HG03039 (cell line): ENCODE measurements around the gene TM9SF1.
"Not testable (repeated sequence)": the region's sequence is repeated elsewhere in the genome, so short reads cannot be mapped to it uniquely, and the experiment has no call there.

Experiments
- ATAC-seq: cut with Tn5 transposase; IDR thresholded peaks from one replicate; pipeline ENCODE4 v1.9.1; 2021; ENCODE audit warnings: mild to moderate bottlenecking, moderate library complexity; ENCODE audit not compliant: unreplicated experiment

The TM9SF1 gene

DNA sequence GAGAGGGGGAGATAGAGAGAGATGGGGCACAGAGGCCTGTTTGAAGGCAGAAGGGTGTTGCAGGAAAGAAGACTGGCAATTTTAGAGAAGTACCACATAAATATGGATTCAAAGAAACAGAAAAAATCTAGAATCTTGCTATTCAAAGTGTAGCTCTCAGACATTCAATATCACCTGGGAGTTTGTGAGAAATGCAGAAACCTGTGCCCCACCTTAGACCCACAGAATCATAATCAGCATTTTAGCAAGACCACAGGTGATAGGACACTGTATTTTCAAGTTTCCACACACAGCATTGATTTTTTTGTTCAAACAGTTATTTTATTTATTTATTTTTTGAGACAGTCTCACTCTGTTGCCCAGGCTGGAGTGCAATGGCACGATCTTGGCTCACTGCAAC, 33.7 kb upstream of the TM9SF1 start:
- no peak for ATAC-seq

DNA sequence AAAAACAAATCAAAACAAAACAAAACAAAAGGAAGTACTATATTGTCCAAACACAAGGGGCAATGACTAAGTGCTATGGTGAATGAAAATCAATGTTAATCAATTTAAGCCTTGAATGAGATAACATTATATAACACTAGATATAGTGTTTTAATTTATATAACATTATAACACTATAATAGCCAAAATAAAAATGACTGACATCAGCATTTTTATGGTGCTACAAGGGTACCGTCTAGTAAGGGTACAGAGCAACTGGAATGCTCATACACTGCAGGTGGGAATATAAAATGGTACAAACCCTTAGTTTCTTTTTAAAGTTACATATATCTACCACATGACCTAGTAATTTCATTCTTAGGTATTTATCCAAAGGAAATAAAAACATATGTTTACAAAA, 31.2 kb upstream of the TM9SF1 start:
- ATAC-seq: no peak

DNA sequence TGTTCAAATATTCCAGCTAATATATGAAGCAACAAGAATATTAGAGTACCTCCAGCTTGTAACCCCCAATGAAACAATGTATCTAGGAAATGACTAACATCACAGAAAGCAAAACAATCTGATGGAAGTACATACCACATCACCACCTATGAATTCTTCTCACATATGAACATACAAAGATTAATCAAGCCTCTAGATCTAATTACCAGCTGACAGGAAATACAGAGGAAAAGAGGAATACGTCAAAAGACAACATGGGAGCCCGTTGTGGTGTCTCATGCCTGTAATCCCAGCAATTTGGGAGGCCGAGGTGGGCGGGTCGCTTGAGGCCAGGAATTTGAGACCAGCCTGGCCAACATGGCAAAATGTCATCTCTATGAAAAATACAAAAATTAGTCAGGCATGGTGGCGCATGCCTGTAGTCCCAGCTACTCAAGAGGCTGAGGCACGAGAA, 29.4 kb upstream of the TM9SF1 start:
- ATAC-seq: no peak

DNA sequence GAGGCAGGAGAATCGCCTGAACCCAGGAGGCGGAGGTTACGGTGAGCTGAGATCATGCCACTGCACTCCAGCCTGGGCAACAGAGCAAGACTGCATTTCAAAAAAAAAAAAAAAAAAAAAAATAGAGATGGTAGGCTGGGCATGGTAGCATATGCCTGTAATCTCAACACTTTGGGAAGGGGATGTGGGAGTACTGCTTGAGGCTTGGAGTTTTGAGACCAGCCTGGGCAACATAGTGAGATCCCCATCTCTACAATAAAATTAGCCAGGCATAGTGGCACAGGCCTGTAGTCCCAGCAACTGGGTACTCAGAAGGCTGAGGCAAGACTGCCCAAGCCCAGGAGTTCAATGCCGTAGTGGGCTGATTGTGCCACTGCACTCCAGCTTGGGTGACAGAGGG, 27.7 kb upstream of the TM9SF1 start:
- ATAC-seq: not testable (repeated sequence)

DNA sequence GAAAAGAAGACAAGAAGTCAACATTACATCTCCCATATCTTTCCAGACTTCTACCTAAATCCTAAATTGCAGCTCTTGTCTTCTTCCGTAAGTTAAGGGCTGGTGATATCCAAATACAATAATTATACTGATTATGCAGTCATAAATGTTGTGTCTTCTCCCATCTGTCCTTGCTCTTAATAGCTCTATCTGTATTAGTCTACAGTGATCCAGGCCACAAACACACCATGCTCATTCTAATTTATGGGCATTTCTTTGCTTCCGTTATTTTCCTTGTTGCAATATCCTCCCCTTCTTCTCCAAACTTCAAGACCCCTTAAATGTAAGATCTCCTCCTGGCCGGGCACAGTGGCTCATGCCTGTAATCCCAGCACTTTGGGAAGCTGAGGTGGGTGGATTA, 24.3 kb upstream of the TM9SF1 start:
- no peak for ATAC-seq

DNA sequence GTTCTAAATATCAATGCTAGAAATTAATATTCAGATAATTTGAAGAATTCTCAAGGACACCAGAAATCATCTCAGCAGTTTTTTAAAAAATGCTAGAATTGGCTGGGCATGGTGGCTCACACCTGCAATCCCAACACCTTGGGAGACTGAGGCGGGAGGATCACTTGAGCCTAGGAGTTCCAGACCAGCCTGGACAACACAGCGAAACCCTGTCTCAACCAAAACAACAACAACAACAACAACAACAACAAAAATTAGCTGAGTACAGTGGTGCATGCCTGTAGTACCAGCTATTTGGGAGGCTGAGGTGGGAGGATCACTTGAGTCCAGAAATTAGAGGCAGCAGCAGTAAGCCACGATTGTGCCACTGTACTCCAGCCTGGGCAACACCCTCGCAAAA, 23.8 kb upstream of the TM9SF1 start:
- ATAC-seq: no peak

DNA sequence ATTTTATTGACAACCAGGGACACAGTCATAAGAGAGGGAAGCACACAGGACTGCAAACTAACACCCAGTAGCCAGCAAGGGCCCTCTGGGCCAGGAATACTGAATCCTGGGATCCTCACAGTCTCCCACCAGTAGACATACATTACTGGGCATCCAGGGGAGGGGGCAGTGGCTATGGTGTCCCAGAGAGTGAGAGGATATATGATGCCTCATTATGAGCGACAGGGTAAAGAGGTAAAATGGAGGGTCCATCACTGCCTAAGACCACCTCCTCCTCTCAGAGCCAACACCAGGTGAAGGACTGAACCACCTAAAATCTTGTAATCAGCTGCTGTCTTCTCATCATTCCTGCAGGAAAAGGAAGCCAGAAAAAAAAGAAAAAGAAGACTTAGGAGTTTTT, 21.6 kb upstream of the TM9SF1 start:
- not testable (repeated sequence) for ATAC-seq

DNA sequence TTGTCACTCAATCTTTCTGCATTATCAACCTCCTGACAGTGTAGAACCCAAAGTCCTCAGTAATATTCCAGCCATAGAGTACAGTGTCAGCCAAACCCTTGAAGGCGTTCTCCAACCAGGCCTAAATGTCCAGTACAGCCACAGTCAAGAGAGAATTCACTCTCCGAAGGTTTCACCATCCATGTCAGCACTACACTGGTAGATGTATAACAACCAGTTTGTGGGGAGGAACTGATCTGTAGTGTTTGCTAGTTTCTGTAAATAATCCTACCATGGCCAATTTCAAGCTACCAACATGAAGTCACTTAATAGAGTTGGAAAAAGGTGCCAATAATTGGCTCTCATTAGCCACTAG, 21.1 kb upstream of the TM9SF1 start:
- ATAC-seq: no peak

DNA sequence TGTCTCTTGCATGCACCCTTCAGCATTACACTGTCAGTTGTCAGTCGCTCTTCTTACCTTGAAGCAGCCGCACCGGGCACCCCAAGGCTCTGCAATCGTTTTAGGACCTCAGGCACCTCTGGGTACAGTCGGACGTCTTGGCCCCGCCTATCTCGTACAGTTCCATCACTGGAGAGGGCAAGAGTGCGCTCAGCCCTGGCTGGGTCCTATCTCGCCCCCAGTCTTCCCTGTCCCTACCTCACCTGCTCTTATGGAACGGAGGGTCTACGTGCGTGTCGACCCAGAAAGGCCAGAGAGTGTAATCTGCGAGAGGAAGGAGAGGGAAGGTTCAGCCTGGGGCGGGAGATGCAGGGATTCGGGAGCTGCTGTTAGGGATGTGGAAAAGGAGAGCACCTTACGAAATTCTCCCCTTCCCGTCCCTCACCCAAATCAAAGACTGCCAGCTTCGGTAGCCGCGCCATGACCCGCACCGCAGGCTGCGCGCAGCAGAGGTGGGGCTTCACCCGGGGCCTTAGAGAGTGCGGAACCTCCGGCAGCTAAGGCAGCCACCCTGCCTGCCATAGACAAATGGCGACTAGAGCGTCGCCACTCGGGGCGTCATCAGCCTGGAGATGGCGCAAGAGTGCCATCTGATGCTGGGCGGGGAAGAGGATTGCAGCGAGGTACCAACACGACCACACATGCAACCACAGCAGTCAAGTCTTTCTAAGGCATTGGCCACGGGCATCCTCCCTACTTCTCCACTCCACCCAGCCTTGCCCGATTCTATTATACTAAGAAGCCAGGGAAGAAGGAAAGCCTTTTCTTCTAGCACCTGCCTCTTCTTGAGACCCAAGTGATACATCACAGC, 20.5 kb upstream of the TM9SF1 start, which contains the start of gene MDP1:
MDP1 (minus strand) TSS at position 572 of the 850 bp plus-strand sequence; CDS start at position 461, 111 bp downstream.
- ATAC-seq: peak; percentile 55

DNA sequence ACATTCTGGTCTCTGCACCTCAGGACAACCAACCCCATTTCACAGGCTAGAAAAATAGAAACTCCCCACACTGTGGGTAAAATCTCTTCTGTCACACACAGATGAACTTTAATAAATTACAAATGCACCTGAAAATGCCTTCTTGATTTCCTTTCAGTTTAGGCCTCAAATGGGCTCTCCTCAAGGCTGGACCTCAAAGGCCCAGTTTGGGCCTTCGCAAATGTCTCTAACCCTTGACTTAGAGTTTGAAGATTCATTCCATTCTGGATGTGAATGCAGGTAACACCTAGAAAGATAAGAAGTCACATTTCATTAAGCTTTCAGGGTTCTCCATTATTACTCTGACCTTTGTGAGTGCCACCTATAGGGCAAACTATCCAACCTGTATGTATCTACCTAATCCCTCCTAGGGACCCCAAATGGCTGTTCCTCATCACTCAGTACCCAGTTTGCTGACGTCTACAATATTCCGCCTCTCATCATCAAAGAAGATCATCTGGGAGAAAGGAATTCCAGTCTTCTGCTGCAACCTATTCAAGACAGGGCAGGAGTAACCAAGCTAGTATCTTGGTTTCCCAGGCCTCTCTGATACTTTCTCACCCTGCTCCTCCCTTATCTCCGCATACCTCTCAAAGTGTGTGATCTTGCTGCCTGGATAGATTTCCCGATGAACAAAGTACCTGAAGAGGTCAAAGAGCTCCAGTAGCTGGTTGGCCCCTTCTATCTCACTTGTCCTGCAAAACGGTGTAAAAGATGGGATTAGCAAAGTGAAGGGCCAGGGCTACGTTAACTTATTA, 18.8 kb upstream of the TM9SF1 start:
- ATAC-seq: no peak

DNA sequence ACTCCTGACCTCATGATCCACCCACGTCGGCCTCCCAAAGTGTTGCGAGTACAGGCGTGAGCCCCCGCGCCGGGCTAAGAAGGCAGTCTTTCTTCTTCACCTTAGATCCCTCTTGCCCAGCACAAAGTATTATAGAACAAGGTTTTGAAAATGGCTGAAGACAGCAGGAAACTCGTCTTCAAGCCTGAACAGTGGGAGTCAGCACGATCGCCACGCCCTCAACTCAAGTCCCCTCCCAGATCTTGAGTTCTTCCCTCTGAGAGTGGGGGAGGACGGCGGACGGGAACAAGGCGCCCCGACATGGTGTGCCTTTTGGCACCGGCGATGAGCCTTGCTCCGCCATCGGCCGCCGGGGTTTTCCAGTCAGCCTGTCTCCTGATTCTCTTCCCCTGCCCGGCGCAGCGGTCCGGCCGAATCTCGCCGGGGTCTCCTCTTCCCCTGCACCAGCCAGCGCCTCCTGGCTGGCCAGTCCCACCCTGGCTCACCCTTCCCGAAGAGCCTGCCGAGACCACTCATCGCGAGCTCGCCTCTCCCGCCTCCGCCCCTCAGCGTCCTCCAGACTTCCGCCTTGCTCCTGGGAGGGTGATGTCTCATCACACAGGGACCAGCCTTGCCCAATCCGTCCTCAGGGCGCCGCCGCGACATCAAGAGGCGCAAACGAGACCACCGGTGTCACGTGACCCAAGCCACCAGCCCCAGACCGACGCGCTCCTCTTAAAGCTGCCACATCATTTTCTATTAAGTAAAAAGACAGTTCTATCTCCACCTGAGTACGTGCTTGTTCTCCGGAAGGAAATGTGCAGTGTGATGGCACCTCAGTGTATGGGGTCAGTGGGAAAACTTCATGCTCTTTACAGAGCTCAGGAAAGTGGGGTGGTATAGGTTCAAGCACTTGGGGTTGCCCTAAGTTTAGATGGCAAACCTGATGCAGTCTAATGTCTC, 18.0 kb upstream of the TM9SF1 start, which contains the start of gene CHMP4A:
CHMP4A (minus strand) TSS at position 565 of the 942 bp plus-strand sequence; CDS start at position 516, 49 bp downstream.
- peak; percentile 65 for ATAC-seq

DNA sequence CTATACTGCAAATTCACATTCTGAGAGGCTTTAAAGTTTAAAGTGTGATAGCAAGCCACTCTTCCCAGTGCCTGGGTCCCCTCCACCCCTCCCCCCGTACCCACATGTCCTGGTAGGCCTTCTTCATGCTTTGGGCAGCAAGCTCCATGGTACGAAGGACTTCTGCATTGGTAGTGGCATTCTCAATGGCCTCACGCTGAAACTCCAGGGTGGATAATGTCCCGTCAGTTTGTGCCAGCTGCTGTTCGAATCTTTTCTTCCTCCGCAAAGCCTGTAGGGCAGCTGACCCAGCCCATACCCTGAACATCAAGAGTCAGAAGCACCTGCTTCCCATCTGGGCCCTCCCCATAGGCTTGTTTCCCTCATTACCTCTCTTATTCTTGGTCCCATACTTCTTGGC, 16.1 kb upstream of the TM9SF1 start:
- no peak for ATAC-seq

DNA sequence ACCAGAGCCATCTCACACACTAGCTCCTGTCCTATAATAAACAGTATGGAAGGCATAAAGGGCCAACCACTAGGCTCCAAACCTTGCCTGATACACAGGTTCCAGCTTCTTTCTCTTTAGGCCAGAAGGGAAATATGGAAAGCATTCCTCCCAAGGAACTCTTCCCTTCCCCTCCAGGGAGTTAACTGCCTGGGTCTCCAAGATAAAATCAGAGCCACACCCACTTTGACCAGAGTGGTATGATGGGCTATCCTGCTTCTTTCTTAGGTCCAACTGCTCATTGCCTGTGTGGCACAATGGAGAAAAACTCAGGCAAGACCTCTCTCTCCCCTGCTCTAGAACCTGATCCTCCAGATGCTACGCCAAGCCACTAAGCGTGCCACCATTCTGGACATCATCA, 12.4 kb upstream of the TM9SF1 start:
- no peak for ATAC-seq

DNA sequence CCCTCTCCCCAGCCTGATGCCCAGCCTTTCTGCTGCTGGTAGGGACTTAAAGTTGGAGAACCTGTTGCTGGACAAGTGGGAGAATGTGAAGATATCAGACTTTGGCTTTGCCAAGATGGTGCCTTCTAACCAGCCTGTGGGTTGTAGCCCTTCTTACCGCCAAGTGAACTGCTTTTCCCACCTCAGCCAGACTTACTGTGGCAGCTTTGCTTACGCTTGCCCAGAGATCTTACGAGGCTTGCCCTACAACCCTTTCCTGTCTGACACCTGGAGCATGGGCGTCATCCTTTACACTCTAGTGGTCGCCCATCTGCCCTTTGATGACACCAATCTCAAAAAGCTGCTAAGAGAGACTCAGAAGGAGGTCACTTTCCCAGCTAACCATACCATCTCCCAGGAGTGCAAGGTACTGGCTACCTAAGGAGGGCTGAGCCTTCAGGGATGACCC, 11.9 kb upstream of the TM9SF1 start:
- no peak for ATAC-seq

DNA sequence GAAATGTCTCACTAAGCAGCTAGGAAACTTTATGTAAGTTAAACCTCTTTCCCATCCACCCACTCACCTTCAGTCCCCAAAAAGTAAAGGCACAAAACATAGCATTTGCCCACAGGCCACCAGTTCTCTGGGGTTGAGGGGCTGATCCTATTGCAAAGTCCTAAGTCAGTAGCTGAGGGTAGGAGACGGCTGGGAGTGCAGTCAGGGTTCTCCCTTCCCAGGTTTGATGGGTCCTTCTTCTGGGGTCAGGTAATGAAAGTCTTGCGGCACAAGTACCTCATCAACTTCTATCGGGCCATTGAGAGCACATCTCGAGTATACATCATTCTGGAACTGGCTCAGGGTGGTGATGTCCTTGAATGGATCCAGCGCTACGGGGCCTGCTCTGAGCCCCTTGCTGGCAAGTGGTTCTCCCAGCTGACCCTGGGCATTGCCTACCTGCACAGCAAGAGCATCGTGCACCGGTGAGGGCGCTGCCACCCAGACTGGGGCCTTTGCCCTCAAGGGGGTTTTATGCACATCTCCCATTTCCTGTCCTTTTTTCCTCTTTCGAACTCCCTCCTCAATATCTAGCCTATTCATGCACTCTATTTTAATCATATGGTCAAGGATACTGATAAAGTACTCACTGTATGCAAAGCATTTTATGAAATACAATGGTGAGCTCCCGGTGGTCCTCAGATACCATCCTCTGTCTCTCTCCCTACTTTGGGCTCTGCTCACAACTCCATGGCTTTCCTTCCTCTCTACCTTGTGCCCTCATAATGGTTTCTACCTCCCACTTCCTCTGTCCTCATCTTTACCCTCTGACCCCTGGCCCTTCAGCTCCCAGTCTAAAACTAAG, 11.2 kb upstream of the TM9SF1 start:
- no peak for ATAC-seq

DNA sequence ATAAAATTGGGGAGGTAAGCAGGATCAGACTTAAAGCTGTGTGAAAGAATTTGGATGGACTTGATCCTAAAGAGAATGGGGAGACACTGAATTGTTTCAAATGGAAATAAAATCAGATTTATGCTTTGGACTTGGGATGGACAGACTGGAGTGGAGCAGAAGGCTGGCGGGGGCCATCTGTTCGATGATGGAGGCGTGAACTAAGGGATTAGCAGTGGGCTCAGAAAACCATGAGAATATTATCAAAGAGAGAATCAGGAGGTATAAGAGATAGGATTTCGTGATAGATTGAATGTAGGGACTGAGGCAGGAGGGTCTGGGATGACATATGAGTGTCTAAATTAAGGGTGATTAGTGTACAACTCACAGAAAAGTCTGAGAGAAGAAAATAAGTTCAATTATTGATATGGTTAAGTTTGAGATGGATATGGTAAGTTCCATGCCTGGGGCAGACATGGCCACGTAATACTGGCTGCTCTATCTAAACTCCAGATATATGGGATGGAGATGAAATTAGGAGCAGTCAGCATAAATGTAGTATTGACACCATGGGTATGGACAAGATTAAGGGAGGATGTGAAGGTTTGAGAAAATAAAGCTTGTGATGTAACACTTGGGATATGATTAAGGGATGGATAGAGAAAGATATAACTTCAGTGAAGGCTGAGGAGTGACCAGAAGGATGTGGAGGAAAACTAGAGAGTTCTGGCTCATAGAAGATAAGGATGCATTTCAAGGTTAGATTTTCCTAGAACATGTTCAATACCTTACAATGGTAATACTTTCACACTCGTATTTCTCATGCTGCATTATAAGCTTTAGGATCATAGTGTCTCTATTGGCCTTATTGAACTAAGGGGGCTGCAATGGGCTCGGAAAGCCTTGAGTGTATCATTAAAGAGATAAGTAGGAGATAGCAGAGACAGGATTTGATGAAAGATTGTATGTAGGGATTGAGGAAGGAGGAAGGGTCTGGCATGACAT, 9.2 kb upstream of the TM9SF1 start:
- ATAC-seq: no peak

DNA sequence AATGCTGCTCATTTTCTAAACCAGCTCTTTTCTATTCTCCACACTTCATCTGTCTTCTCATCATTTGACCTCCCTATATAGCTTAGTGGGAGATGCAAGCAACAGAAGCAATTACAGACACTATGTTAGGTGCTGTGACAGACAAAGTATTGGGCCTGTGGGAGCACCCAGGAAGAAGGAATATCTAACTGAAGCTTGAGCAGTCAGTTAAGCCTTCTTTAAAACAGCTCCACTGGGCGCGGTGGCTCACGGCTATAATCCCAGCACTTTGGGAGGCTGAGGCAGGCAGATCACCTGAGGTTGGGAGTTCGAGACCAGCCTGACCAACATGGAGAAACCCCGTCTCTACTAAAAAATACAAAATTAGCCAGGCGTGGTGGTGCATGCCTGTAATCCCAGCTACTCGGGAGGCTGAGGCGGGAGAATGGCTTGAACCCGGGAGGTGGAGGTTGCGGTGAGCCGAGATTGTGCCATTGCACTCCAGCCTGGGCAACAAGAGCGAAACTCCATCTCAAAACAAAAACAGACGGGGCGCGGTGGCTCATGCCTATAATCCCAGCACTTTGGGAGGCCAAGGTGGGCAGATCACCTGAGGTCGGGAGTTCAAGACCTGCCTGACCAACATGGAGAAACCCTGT, 8.1 kb upstream of the TM9SF1 start:
- not testable (repeated sequence) for ATAC-seq

DNA sequence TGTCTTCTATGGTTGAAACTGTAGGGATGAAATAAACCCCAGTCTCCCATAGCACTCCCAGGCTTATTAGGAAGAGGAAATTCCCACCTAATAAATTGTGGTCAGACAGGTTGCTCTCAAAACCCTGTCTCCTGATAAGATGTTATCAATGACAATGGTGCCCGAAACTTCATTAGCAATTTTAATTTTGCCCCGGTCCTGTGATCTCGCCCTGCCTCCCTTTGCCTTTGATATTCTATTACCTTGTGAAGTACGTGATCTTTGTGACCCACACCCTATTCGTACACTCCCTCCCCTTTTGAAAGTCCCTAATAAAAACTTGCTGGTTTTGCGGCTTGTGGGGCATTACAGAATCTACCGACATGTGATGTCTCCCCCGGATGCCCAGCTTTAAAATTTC, 7.3 kb upstream of the TM9SF1 start:
- not testable (repeated sequence) for ATAC-seq
